SJCRH30 (cell line): ENCODE measurements around the gene NOP53. TPM values are rescaled to one million over a fixed set of nuclear protein-coding genes. Genes with fewer than 3 reads are reported as not detected.
"Not testable (repeated sequence)": the region's sequence is repeated elsewhere in the genome, so short reads cannot be mapped to it uniquely, and the experiment has no call there.

Experiments used
- DNase-seq, 2 experiments: peaks; one replicate each; pipeline ENCODE4 v3.0.0-alpha.2; 2015 to 2020
- H3K27ac ChIP-seq: fragments of 250-450 bp; sonication (Bioruptor Pico); 2 replicates; pipeline ENCODE4 v1.5.1; 2020; ENCODE audit warnings: mild to moderate bottlenecking, moderate library complexity
- H3K27me3 ChIP-seq: fragments of 250-450 bp; sonication (Bioruptor Pico); 2 replicates; pipeline ENCODE4 v1.5.1; 2020; ENCODE audit warnings: mild to moderate bottlenecking, moderate library complexity
- H3K36me3 ChIP-seq: fragments of 250-450 bp; sonication (Bioruptor Pico); 2 replicates; pipeline ENCODE4 v1.5.1; 2020; ENCODE audit warnings: mild to moderate bottlenecking, moderate library complexity
- H3K4me1 ChIP-seq: fragments of 250-450 bp; sonication (Bioruptor Pico); 2 replicates; pipeline ENCODE4 v1.5.1; 2020; ENCODE audit warnings: mild to moderate bottlenecking, moderate library complexity
- H3K4me3 ChIP-seq: fragments of 250-450 bp; sonication (Bioruptor Pico); 2 replicates; pipeline ENCODE4 v1.5.1; 2020; ENCODE audit warnings: mild to moderate bottlenecking, moderate library complexity
- H3K9me3 ChIP-seq: fragments of 250-450 bp; sonication (Bioruptor Pico); replicated peaks from 2 replicates; pipeline ENCODE4 v1.5.1; 2020; ENCODE audit warnings: mild to moderate bottlenecking, moderate library complexity
- total RNA-seq: library from RNA; depleted of rRNA; stranded (reverse); fragments of >200 nt; shearing (Covaris generic); gene quantifications from 2 replicates; pipeline ENCODE4 v1.2.3, GENCODE V29; 2014

Gene NOP53
- total RNA-seq, 1 experiment from 2014 or later, result 194 TPM

- Histone ChIP-seq H3K36me3 (no peaks in the 10 kb centered on the region; the same call in 1 of the 2 replicates), H3K4me3 (no peak overlapping the region), H3K4me1 (0 out of 2 replicates have a peak, but pooled peaks cover 6% of the 10 kb centered on the region), H3K27ac (no peak overlapping the region), H3K9me3 (peaks cover 4% of the 10 kb centered on the region), H3K27me3 (no peaks in the 10 kb centered on the region)
- DNase-seq, result no peak
These were observed 47.3 kb downstream of the NOP53 start for GRCh38 chr19:47792616-47793015.

GRCh38 chr19:47794526-47794925, 49.2 kb downstream of the NOP53 start:
- peaks cover 18% of the 10 kb centered on the region for H3K4me1 ChIP-seq
- H3K36me3 ChIP-seq, result no peaks in the 10 kb centered on the region; the same call in 1 of the 2 replicates
- H3K27ac ChIP-seq, result no peak overlapping the region
- H3K27me3 ChIP-seq, result peaks cover 4% of the 10 kb centered on the region; the same call in 1 of the 2 replicates
- H3K4me3 ChIP-seq, result no peak overlapping the region
- H3K9me3 ChIP-seq, result peaks cover 4% of the 10 kb centered on the region
- DNase-seq, result no peak

GRCh38 chr19:47796785-47797184, 51.4 kb downstream of the NOP53 start:
- H3K4me3 ChIP-seq, result no peak overlapping the region

GRCh38 chr19:47797996-47798903, 52.9 kb downstream of the NOP53 start:
- Histone ChIP-seq H3K27me3 (peaks cover 4% of the 10 kb centered on the region; the same call in 1 of the 2 replicates), H3K27ac (no peak overlapping the region), H3K4me3 (no peak overlapping the region), H3K36me3 (no peaks in the 10 kb centered on the region), H3K4me1 (peaks cover 18% of the 10 kb centered on the region), H3K9me3 (no peaks in the 10 kb centered on the region)
- peak; percentile 23 to 54 for DNase-seq

More at GRCh38 chr19:47796785-47797184, 51.4 kb downstream of the NOP53 start:
- Histone ChIP-seq H3K27me3 (peaks cover 4% of the 10 kb centered on the region; the same call in 1 of the 2 replicates), H3K27ac (no peak overlapping the region), H3K9me3 (peaks cover 4% of the 10 kb centered on the region), H3K4me1 (peaks cover 18% of the 10 kb centered on the region), H3K36me3 (no peaks in the 10 kb centered on the region; the same call in 1 of the 2 replicates)
- no peak for DNase-seq

- Histone ChIP-seq H3K9me3 (no peaks in the 10 kb centered on the region), H3K36me3 (no peaks in the 10 kb centered on the region), H3K4me1 (peaks cover 18% of the 10 kb centered on the region), H3K27ac (no peak overlapping the region), H3K27me3 (peaks cover 4% of the 10 kb centered on the region; the same call in 1 of the 2 replicates), H3K4me3 (no peak overlapping the region)
- DNase-seq, result peak; percentile 19 to 58
These were observed 53.5 kb downstream of the NOP53 start for GRCh38 chr19:47798904-47799266.

GRCh38 chr19:47801270-47801669, 55.9 kb downstream of the NOP53 start:
- Histone ChIP-seq H3K4me3 (no peak overlapping the region), H3K27ac (no peak overlapping the region), H3K36me3 (no peaks in the 10 kb centered on the region)

GRCh38 chr19:47802521-47803043, 57.2 kb downstream of the NOP53 start:
- Histone ChIP-seq H3K4me1 (peaks cover 13% of the 10 kb centered on the region), H3K27ac (no peak overlapping the region), H3K9me3 (no peaks in the 10 kb centered on the region), H3K27me3 (peaks cover 4% of the 10 kb centered on the region; the same call in 1 of the 2 replicates), H3K4me3 (no peak overlapping the region), H3K36me3 (no peaks in the 10 kb centered on the region)
- DNase-seq, result no peak

More at GRCh38 chr19:47801270-47801669, 55.9 kb downstream of the NOP53 start:
- no peaks in the 10 kb centered on the region for H3K9me3 ChIP-seq
- H3K4me1 ChIP-seq, result peaks cover 16% of the 10 kb centered on the region
- peaks cover 4% of the 10 kb centered on the region; the same call in 1 of the 2 replicates for H3K27me3 ChIP-seq
- DNase-seq, result no peak

- H3K4me1 ChIP-seq, result peaks cover 11% of the 10 kb centered on the region
- not testable (repeated sequence) for H3K4me3 ChIP-seq, H3K9me3 ChIP-seq, DNase-seq, H3K36me3 ChIP-seq, H3K27ac ChIP-seq, H3K27me3 ChIP-seq
These were observed 57.8 kb downstream of the NOP53 start for GRCh38 chr19:47803148-47803547.

GRCh38 chr19:47803671-47804070, 58.3 kb downstream of the NOP53 start:
- not testable (repeated sequence) for H3K27me3 ChIP-seq, DNase-seq, H3K4me3 ChIP-seq, H3K36me3 ChIP-seq, H3K4me1 ChIP-seq, H3K9me3 ChIP-seq, H3K27ac ChIP-seq

GRCh38 chr19:47804451-47804850, 59.1 kb downstream of the NOP53 start, which contains the start of gene TPRX1:
TSS of gene TPRX1 (minus strand) at chr19:47804551. CDS start at chr19:47804539, 12 bp downstream.
- H3K9me3 ChIP-seq, DNase-seq, H3K4me1 ChIP-seq, H3K27ac ChIP-seq, H3K4me3 ChIP-seq, H3K27me3 ChIP-seq, H3K36me3 ChIP-seq: not testable (repeated sequence)

- no peak overlapping the region for H3K27ac ChIP-seq
- H3K9me3 ChIP-seq, result no peaks in the 10 kb centered on the region
- no peak overlapping the region for H3K4me3 ChIP-seq
- no peaks in the 10 kb centered on the region for H3K27me3 ChIP-seq
- H3K4me1 ChIP-seq, result no peaks in the 10 kb centered on the region
- DNase-seq, result no peak
- no peaks in the 10 kb centered on the region for H3K36me3 ChIP-seq
These were observed 60.0 kb downstream of the NOP53 start for GRCh38 chr19:47805313-47805712.

- no peaks in the 10 kb centered on the region for H3K4me1 ChIP-seq
- H3K27me3 ChIP-seq, result no peaks in the 10 kb centered on the region
- no peaks in the 10 kb centered on the region for H3K9me3 ChIP-seq
- no peak overlapping the region for H3K4me3 ChIP-seq
- DNase-seq, result no peak
- H3K27ac ChIP-seq, result no peak overlapping the region
- no peaks in the 10 kb centered on the region for H3K36me3 ChIP-seq
These were observed 61.1 kb downstream of the NOP53 start for GRCh38 chr19:47806435-47806834.
